ENCODE results near the gene HIVEP2. TPM values are rescaled to one million over a fixed set of nuclear protein-coding genes. Genes with fewer than 3 reads are reported as not detected.

The HIVEP2 gene
- total RNA-seq, 1 experiment from 2014 or later = 4.2 TPM

- no peak overlapping the region for H3K4me3 Mint-ChIP-seq
- no peaks in the 10 kb centered on the region for H3K4me1 ChIP-seq (ENCODE audit: insufficient read depth, low read length)
Observed at GRCh38 chr6:142929751-142930358, 15.1 kb downstream of the HIVEP2 start.

More at GRCh38 chr6:142929751-142930358, 15.1 kb downstream of the HIVEP2 start:
- H2BK5ac ChIP-seq (ENCODE audit: insufficient read length, low read length) = no peak overlapping the region
- TF ChIP-seq, protein P1, sequence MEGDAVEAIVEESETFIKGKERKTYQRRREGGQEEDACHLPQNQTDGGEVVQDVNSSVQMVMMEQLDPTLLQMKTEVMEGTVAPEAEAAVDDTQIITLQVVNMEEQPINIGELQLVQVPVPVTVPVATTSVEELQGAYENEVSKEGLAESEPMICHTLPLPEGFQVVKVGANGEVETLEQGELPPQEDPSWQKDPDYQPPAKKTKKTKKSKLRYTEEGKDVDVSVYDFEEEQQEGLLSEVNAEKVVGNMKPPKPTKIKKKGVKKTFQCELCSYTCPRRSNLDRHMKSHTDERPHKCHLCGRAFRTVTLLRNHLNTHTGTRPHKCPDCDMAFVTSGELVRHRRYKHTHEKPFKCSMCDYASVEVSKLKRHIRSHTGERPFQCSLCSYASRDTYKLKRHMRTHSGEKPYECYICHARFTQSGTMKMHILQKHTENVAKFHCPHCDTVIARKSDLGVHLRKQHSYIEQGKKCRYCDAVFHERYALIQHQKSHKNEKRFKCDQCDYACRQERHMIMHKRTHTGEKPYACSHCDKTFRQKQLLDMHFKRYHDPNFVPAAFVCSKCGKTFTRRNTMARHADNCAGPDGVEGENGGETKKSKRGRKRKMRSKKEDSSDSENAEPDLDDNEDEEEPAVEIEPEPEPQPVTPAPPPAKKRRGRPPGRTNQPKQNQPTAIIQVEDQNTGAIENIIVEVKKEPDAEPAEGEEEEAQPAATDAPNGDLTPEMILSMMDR (conservative IDR thresholded peaks at IDR 0.05) = no peak
- H4K5ac ChIP-seq (ENCODE audit: insufficient read length, low read depth, low read length) = no peak overlapping the region
- no peaks in the 10 kb centered on the region for H3K79me1 ChIP-seq (ENCODE audit: insufficient read depth, low read depth, low read length, poor library complexity, severe bottlenecking)
- H2BK120ac ChIP-seq (ENCODE audit: low read depth, low read length, poor library complexity, severe bottlenecking) = no peak overlapping the region
- Mint-ChIP-seq H3K4me1 (peaks cover 12 to 17% of the 10 kb centered on the region in 2 experiments), H3K27ac (no peak overlapping the region), H3K36me3 (ENCODE audit: insufficient read depth in 1 of 3, low read depth in 3 of 3) (no peaks in the 10 kb centered on the region), H3K9me3 (no peaks in the 10 kb centered on the region), H3K27me3 (ENCODE audit: low read depth) (peaks cover 13% of the 10 kb centered on the region)
- no peak for DNase-seq
- no peak overlapping the region for H3K23ac ChIP-seq (ENCODE audit: insufficient read length, low read depth, low read length)
- no peak overlapping the region for H2AK5ac ChIP-seq (ENCODE audit: insufficient read length, low read length)
- no peak overlapping the region for H3K4me2 ChIP-seq (ENCODE audit: insufficient read depth, insufficient read length, low read length)
- H2BK15ac ChIP-seq (ENCODE audit: low read depth, low read length) = no peak overlapping the region
- H3K9ac ChIP-seq (ENCODE audit: extremely low read depth, insufficient read length, low read length) = no peak overlapping the region
- peaks cover 2% of the 10 kb centered on the region for H3K23me2 ChIP-seq (ENCODE audit: insufficient read length, low read depth, low read length, poor library complexity, severe bottlenecking)
- no peak overlapping the region for H4K8ac ChIP-seq (replicated peaks; ENCODE audit: insufficient read length, low read depth, low read length)
- H3K27ac ChIP-seq (ENCODE audit: insufficient read length, low read depth, low read length) = no peak overlapping the region
- no peak overlapping the region for H3T11ph ChIP-seq (ENCODE audit: low read length)
- no peak overlapping the region for H3K18ac ChIP-seq (ENCODE audit: insufficient read length, low read depth, low read length)
- no peak overlapping the region for H2BK12ac ChIP-seq (ENCODE audit: insufficient read length, low read depth, low read length)
- no peaks in the 10 kb centered on the region for H3K27me3 ChIP-seq (ENCODE audit: insufficient read depth, low read length)
- no peak overlapping the region for H3K4ac ChIP-seq (ENCODE audit: low read depth, low read length)
- WGBS (ENCODE audit: extremely low coverage, insufficient read length, low lambda C conversion rate) = no CpG with 5 or more reads among the region's 1 CpG
- no peaks in the 10 kb centered on the region for H4K20me1 ChIP-seq (ENCODE audit: control insufficient read depth, insufficient read depth, insufficient read length)
- no peaks in the 10 kb centered on the region; the same call in 1 of the 2 replicates for H3K79me2 ChIP-seq (ENCODE audit: insufficient read depth, low read length)
- no peak overlapping the region for H3K56ac ChIP-seq (ENCODE audit: insufficient read length, low read depth, low read length)
- H3K14ac ChIP-seq (ENCODE audit: insufficient read depth, low read length) = no peak overlapping the region
- H2BK20ac ChIP-seq (ENCODE audit: low read depth, low read length, poor library complexity, severe bottlenecking) = no peak overlapping the region
- no peaks in the 10 kb centered on the region for H3K9me3 ChIP-seq (ENCODE audit: control insufficient read depth, low read depth, low read length)
- no peak overlapping the region for H4K91ac ChIP-seq (ENCODE audit: insufficient read length, low read depth, low read length)
- H2AFZ ChIP-seq (ENCODE audit: low read length) = no peak overlapping the region
